Activated gamma-delta T cell treated with anti-CD3 and anti-CD28 coated beads, Interleukin-2, amount 50 U/mL, for 16 hours (primary cell): ENCODE measurements around the gene KIF5A.

Experiments
- DNase-seq: peaks from one replicate; pipeline ENCODE4 v3.0.0-alpha.2; 2020; ENCODE audit warnings: low read depth

Gene KIF5A

GRCh38 chr12:57632073-57632957, 82.5 kb downstream of the KIF5A start:
- DNase-seq: no peak

GRCh38 chr12:57632958-57633840, 83.4 kb downstream of the KIF5A start, which contains the start of gene B4GALNT1:
TSS of gene B4GALNT1 (minus strand) at chr12:57633201. CDS start at chr12:57632132, 1,069 bp downstream.
- no peak for DNase-seq
